Adrenal gland (tissue), 5 donors: ENCODE data around the gene ST8SIA6.

ENCODE experiments used
- POLR2A ChIP-seq, 2 donors: fragments of 450-650 bp; IDR thresholded peaks; one replicate each; pipeline ENCODE4 v1.6.1; 2017; ENCODE audit warnings: antibody characterized with exemption in 2 of 2, mild to moderate bottlenecking in 2 of 2, moderate library complexity in 1 of 2
- TF ChIP-seq, protein P1 (sequence below), 6 experiments: fragments of 450-650 bp in 4 of 6; fragments of 200-600 bp in 2 of 6; sonication (generic) in 1 of 6; IDR thresholded peaks; 1 replicate in 5 of 6; 2 replicates in 1 of 6; pipeline versions ENCODE4 v1.5.1 to v1.8.0; 2016 to 2021; ENCODE audit warnings: antibody characterized with exemption in 6 of 6, mild to moderate bottlenecking in 2 of 6, moderate library complexity in 1 of 6
- donor health status: DM: no; HTN: no; CAD: no.

GRCh38 chr10:17460756-17461155 is 6.4 kb upstream of the ST8SIA6 start:
- TF ChIP-seq, protein P1, sequence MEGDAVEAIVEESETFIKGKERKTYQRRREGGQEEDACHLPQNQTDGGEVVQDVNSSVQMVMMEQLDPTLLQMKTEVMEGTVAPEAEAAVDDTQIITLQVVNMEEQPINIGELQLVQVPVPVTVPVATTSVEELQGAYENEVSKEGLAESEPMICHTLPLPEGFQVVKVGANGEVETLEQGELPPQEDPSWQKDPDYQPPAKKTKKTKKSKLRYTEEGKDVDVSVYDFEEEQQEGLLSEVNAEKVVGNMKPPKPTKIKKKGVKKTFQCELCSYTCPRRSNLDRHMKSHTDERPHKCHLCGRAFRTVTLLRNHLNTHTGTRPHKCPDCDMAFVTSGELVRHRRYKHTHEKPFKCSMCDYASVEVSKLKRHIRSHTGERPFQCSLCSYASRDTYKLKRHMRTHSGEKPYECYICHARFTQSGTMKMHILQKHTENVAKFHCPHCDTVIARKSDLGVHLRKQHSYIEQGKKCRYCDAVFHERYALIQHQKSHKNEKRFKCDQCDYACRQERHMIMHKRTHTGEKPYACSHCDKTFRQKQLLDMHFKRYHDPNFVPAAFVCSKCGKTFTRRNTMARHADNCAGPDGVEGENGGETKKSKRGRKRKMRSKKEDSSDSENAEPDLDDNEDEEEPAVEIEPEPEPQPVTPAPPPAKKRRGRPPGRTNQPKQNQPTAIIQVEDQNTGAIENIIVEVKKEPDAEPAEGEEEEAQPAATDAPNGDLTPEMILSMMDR (IDR thresholded peaks at IDR 0.05): no peak
- TF ChIP-seq POLR2A (IDR thresholded peaks at IDR 0.05): no peak
